OCI-LY3 (cell line): ENCODE measurements around the gene ESM1.

Source experiments
- EZH2phosphoT487 ChIP-seq: fragments of 200-600 bp; shearing (Covaris generic); IDR thresholded peaks from 2 replicates; pipeline ENCODE4 v1.6.1; 2018; ENCODE audit warnings: antibody characterized with exemption, mixed run types, low read depth
- TF ChIP-seq, protein P1 (sequence below): fragments of 200-600, 300-600 bp; sonication (generic); IDR thresholded peaks from 2 replicates; pipeline ENCODE4 v1.5.1; 2014; ENCODE audit warnings: antibody characterized with exemption, low read length, low read depth

DNA sequence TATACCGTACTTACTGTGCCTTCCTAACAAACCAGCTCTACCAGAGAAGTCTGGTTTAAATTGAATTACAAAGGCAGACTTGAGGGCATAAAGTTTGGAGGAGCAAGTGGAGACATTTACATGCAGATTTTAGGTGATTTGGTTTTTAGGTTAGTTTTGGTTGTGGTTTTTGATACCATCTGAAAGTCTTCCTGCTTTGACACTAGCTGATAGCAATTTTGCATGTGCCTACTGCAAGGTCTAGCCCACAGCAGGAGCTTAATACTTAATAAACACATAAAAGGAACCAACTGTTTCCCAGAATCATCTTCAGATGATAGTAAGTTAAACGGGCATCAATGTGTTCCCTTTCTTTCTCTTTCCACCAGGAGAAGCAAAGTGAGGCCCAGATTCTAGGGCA is 3.4 kb upstream of the ESM1 start:
- TF ChIP-seq, protein P1, sequence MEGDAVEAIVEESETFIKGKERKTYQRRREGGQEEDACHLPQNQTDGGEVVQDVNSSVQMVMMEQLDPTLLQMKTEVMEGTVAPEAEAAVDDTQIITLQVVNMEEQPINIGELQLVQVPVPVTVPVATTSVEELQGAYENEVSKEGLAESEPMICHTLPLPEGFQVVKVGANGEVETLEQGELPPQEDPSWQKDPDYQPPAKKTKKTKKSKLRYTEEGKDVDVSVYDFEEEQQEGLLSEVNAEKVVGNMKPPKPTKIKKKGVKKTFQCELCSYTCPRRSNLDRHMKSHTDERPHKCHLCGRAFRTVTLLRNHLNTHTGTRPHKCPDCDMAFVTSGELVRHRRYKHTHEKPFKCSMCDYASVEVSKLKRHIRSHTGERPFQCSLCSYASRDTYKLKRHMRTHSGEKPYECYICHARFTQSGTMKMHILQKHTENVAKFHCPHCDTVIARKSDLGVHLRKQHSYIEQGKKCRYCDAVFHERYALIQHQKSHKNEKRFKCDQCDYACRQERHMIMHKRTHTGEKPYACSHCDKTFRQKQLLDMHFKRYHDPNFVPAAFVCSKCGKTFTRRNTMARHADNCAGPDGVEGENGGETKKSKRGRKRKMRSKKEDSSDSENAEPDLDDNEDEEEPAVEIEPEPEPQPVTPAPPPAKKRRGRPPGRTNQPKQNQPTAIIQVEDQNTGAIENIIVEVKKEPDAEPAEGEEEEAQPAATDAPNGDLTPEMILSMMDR = no peak
- no peak for TF ChIP-seq EZH2phosphoT487
